GM19395 (cell line): ENCODE measurements around the gene HNRNPLL.
"Not testable (repeated sequence)": the region's sequence is repeated elsewhere in the genome, so short reads cannot be mapped to it uniquely, and the experiment has no call there.

Experiments used
- ATAC-seq: cut with Tn5 transposase; IDR thresholded peaks from one replicate; pipeline ENCODE4 v1.9.1; 2021; ENCODE audit warnings: mild to moderate bottlenecking, moderate library complexity; ENCODE audit not compliant: unreplicated experiment

HNRNPLL gene

GRCh38 chr2:38620282-38620977 lies 17.7 kb upstream of the HNRNPLL start:
- ATAC-seq, result no peak

GRCh38 chr2:38619458-38620164 lies 16.9 kb upstream of the HNRNPLL start:
- ATAC-seq, result no peak

- no peak for ATAC-seq
Observed at GRCh38 chr2:38617301-38617700, 14.6 kb upstream of the HNRNPLL start.

DNA sequence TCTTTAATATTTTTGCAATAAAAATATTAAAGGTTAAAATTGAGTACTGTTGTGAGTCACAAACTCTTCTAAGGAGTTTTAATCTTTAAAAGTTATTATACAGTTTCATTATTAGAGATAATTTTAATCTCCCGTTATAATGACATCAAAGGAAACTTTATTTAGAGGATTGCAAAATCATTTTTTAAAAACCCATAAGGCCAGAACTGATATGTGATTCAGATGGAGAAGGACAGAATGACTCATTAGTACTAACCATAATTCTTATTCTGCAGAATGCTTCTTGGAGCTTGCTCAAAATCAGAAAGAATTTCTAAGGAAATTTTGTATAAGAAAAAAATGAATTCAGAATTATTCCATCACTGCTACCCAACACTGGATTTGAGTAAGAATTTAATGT lies 12.5 kb upstream of the HNRNPLL start:
- no peak for ATAC-seq

DNA sequence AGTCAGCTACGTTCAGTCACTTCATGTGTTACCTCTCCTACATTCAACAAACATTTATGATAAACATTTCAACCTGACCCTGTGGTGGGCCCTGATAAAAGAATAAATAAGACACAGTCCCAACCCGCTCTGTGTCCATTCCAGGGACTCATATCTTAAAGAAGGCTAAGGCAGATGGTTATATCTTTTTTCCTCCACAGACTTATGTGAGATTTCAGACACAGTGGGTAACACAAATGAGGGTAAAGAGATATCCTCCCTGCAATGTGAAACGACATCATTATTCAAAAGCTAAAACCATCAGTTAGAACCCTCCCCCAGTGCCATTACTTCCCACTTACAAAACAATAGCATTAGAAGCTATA lies 11.1 kb upstream of the HNRNPLL start:
- ATAC-seq, result no peak

DNA sequence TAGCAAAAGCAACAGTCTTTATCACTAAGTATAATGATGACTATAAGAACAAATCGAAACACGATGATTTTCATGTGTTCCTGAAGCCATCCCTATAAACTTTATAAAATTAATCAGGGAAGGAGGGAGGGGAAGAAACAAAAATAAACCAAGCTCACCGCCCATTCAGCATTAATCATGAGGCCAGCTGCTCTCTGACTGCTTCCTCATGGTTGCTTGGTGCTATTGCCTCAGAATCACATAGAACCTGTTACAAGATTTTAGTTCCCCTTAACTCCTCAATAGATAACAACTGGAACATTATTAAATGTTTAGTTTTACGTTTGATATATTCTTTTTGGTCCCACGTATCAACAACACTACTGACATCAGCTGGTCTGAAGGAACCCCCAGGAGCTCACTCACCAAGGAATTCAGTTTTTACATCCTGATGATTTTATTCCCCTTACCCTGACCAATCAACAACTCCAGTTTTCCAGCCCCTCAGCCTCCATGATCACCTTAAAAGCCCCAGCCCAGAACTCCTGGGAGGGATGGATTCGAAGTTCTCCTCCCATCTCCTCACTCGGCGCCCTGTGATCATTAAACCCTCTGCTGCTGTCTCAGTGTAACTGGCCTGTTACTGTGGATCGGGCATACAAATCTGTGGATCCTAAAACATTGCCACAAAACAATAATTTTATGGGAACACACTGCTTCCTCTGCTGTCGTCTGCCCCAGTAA lies 10.6 kb upstream of the HNRNPLL start:
- ATAC-seq, result no peak

DNA sequence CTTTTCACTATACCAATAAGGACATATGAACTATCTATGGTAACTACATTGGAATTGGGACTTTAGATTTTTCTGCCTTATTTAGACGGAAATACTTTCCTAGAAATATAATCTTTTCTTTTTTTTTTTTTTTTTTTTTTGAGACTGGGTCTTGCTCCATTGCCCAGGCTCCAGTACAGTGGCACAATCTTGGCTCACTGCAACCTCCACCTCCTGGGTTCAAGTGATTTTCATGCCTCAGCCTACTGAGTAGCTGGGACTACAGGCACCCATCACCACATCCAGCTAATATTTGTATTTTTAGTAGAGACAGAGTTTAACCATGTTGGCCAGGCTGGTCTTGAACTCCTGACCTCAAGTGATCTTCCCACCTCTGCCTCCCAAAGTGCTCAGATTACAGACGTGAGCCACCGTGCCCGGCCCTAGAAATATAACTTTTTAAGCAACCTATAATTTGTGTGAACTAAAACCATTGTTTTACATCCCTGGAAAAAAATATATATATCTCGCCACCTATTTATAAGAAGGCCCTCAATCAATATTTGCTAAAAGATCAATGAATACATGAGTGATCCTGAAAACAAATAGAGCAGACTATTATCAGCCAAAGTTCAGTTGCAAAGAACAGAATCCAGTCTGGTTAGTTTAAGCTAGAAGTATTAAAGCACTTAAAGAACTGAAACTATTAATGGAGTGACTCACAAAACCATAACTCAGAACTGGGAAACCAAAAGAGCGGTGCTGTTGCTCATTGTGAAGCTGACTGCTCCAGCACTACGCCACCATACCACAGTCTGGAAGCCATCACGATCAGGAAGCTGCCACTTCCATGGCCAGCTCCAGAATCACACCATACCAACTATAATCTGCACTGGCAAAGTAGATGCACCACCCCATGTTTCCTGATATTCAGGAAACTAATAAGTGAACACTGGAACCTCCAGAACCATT lies 8.4 kb upstream of the HNRNPLL start:
- peak; percentile 63 for ATAC-seq

GRCh38 chr2:38609246-38609645 lies 6.5 kb upstream of the HNRNPLL start:
- ATAC-seq, result not testable (repeated sequence)

- no peak for ATAC-seq
Observed at GRCh38 chr2:38608755-38609154, 6.0 kb upstream of the HNRNPLL start.

DNA sequence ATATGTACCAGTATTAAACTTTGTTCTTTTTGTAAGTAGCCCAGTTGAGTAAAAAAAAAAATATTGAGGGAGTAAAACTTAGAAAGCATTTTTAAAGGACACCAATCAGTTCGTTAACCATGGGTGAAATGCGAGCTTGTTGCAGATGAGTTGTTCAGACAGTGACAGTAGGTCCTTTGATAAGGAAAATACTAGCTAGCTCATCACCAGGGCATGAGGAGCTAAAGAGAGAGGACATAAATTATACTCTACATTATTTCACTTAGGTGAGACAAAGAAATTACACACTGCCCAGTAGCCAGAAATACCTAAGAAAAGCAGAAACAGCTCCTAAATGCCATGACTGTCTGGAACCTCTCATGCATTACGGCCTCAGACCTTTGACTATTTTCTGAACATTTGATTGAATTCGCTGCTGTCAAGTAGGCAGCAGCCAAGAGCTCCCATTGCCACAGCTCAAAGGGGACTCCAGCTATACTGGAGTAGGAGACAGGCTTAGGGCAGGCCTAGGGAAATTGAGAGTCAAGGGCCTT lies 2.6 kb upstream of the HNRNPLL start:
- ATAC-seq, result no peak

GRCh38 chr2:38603402-38604290 lies 918 bp upstream of the HNRNPLL start:
- peak; percentile 47 for ATAC-seq

- peak; percentile 20 for ATAC-seq
Observed at GRCh38 chr2:38602136-38602731, 494 bp downstream of the HNRNPLL start.

DNA sequence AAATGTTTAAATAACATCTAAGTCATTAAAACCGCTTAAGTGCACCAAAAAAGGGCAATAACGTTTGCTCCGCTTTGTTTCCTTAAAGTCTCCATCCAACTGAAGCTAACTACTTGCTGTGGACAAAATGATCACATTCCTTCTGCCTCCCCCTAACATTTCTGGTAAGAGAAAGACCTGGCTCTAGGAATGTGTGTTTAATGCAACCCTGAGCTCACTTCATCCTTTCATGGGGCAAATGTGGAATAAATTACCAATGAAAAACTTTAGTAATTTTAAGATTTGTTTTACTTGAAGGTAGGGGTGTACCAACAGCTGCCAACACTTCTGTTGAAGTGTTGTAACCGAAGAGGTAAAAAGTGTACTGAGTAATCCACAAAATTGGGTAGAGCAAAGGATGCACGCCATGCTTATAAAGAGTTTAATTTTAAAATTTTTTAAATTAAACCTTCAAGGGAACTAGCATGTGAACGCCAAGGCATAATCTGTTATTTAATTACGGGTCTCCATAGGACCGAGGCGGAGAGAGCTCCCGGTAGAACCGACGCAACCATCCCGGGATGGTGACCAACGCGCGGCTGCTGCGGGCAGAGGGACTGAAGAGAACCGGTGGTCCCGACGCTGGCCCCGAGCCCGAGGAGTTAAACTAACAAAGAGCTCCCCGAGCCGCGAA lies 1.1 kb downstream of the HNRNPLL start:
- ATAC-seq, result peak; percentile 0

DNA sequence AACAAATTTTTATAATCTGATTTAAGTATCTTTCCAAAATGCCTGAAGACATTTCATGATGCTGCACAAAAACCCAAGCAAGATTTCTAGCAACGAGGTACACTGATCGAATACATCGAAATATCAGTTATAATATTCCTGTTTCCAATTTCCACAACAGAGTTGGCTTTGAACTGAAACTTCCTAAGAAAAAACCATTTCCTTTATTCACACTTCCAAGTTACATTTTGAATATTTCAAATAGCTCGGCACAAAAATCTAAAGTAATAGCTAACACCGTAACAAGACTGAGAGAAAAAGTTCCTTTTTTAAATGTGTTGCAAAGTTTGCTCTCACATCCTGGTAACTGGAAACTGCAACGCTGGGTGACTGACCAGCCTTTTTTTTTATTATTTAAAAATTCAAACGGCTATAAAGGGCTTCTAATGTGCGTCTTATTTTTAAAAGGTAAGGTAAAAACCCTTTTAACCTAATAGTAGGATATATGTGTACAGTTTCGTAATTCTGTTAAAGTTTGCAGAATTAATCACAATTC lies 1.7 kb downstream of the HNRNPLL start:
- ATAC-seq, result no peak

DNA sequence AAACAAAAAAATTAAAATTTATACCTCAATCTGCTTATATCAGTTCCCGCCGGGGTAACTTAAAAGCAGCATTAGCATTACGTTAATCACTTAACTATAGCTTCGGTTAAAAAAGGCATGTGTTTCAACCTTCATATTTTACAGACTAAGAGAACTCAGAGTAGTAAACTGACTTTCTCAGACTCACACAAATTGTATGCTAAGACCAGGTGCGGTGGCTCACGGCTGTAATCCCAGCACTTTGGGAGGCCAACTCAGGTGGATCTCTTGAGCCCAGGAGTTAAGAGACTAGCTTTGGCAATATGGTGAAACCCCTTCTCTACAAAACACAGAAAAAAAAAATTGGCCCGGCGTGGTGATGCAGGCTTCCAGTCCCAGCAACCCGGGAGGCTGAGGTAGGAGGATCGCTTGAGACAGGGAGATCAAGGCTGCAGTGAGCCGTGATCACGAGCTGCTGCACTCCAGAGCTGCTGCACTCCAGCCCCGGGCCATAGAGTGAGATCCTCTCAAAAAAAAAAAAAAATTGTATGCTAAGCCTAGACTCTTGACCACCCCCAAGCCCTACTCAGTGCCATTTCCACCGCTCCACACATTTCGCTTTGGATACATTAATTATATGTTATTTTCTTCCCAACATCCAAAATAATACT lies 2.4 kb downstream of the HNRNPLL start:
- ATAC-seq, result no peak

DNA sequence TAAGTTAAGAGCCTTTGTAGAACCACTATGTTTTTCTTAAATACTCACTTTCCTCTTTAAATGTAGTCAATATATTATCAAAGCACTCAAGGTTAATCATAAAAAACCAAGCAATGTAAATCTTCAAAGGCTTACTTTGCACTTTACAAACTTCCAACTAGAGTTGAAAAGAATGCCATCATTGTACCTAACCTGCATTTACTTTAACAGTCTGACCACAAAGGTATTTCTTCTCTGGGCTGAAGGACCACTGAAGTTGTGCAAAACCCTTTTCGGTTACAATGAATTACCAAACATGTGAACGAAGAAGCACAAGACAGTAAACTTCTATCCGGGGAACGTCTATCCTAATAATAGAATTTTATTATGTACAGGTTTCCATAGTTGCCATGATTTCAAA lies 3.0 kb downstream of the HNRNPLL start:
- ATAC-seq, result no peak

DNA sequence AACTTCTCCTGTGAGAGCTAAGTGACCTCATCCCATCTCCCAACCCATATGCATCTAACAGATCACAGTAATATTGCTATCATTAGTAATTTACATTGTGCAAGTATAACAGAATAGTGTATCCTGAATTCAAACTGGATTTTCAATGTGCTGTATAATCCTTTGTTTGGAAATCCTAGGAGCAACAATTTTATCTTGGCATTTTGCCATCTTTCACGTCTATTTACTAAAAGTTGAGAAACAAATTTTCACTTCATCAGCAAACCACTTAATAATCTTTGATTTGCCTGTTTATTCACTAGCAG lies 3.8 kb downstream of the HNRNPLL start:
- no peak for ATAC-seq
